NCI-H345 treated with DMSO at 0.1 percent for 48 hours (cell line): ENCODE measurements around the gene SBNO1.
"Not testable (repeated sequence)": the region's sequence is repeated elsewhere in the genome, so short reads cannot be mapped to it uniquely, and the experiment has no call there.

ENCODE experiments used
- DNase-seq: peaks from one replicate; lab custom pipeline; 2025; ENCODE audit not compliant: unreplicated experiment; lab: John Stamatoyannopoulos, UW

Gene SBNO1

DNA sequence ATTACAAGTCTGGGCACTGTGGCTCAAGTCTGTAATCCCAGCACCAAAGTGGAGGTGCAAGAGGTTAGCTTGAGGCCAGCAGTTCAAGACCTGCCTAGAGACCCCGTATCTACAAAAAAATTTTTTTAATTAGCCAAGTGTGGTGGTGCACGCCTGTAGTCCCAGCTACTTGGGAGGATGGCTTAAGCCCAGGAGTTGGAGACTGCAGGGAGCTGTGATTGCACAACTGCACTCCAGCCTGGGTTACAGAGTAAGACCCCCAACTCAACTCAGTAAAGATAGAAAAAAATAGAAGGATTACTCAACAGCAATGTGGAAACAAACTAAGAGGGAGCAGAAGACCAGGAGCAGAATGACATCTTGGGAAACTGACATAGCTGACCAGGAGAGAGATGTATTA lies 13.3 kb downstream of the SBNO1 start:
- DNase-seq, result no peak

DNA sequence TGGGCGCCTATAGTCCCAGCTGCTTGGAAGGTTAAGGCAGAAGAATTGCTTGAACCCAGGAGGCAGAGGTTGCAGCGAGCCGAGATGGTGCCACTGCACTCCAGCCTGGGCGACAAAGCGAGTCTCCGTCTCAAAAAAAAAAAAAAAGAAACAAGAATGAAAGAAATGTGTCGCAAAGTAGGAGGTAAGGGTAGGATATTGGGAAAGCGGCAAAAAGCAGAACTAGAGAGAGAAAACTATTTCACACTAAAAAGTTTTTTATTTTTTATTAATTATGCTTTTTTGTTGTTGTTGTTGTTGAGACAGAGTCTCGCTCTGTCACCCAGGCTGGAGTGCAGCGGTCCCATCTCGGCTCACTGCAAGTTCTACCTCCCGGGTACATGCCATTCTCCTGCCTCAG lies 17.7 kb downstream of the SBNO1 start:
- DNase-seq, result no peak

DNA sequence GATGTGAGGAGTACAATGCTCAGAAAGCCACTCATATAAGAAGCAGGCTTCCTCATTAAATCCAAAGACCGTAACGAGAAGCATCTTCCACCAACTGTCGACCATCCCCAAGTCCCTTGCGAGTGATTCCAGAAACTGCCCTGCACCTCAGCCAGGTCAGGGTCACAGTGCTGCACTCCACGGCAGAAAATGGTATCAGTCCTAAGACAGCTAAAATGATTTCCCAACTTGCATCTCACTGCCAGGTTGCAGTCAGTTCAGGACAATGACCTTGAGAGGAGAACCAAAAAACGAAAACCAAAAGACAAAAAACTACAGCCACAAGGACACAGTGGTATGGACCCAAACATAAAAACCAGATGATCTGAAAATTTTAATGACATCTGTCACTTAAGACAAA lies 20.6 kb downstream of the SBNO1 start:
- no peak for DNase-seq

DNA sequence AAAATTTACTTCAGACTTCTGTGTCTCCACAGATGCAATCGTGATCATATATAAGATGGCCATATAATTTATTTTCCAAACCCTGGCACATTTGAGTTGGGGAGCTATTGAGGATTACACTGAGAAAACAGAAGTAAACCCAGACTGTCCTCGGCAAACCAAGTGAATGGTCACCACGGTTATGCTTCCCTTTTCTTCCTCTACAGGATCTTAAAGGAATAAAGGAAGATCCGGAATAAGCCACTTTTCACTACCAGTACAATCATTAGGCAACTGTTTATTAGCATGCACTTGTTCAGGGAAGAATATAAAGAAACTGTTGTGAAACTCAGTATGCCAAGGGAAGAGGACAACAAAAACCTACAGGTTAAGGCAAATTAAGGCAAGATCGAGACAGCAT lies 27.6 kb downstream of the SBNO1 start:
- no peak for DNase-seq

DNA sequence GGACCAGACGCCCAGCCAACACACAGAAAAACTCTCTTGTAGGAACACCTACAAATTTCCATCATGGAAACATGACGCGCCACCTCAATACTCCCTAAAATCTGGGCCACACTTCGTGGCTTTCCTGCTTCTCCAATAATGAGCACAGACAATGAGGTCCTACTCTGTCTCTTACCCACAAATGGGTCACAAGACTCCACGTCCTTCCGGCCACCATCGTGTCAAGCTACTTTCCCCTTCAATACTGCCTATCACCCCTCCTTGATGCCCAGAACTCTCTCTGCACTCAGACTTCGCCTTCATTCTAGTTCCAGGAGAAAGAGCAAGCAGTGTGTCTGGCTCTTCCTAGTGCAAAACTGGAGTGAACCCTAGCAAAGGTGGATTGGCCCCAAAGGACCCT lies 28.1 kb downstream of the SBNO1 start:
- DNase-seq, result no peak

DNA sequence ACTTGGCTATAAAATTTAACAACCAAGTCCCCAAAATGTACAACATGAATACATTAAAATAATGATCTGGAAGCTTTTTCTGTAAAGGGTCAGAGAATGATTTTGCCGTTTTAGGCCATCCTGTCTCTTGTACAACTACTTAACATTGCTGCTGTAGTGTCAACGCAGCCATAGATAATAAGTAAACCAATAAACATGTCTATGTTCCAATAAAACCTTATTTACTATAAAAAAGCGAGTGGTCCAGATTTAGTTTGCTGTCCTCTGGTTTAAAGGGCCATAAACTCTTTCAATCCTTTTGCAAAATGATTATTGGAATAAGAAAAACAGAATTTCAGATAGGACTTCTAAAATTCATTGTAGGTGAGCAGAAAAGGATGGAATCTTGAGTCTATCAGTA lies 29.2 kb downstream of the SBNO1 start:
- no peak for DNase-seq

DNA sequence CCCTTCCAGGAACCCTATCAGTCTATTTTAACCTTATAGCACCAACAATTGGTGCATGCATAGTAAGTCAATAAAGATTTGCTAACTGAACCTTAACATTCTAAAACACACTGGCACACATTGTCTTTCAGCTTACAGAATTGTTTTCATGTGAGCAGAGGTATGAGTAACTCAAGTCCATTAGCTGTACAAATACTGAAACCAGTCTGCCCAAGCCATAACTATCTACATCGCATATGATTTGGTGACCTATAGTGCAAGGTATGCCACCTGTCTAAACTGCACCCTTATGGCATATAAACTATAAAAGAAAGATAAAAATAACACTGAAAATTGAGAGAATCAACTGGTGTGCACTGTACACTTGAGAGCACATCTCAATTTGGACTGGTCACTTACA lies 34.8 kb downstream of the SBNO1 start:
- DNase-seq, result no peak

DNA sequence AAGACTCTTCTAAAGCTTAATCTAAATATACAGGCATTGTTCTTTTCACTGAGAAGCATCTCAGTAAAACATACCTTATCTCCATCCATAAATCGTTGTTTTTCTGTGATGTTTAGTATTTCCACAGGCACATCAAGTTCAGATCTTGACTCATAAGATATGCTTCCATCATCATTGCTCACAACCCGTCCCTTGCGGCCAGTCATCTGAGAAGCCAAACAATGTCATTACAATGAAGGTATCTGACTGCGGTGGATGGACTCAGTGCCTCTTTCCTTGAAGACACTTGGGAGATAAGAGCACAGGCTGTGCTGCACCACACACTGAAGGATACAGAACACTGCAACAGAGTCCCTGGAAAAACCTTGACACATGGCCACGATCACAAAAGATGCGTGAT lies 44.8 kb downstream of the SBNO1 start:
- DNase-seq, result no peak

DNA sequence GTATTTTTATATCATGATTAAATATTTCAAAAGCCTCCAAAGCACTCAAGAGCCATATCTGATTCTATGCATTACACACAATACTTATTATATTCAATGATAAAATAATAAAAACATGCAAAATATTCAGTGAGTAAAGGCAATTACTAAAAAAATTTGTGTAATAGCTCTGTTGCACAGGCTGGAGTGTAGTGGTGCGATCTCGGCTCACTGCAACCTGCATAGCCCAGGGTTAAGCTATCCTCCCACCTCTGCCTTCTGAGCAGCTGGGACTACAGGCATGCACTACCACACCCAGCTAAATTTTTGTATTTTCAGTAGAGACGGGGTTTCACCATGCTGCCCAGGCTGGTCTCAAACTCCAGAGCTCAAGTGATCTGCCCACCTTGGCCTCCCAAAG lies 45.4 kb downstream of the SBNO1 start:
- no peak for DNase-seq

DNA sequence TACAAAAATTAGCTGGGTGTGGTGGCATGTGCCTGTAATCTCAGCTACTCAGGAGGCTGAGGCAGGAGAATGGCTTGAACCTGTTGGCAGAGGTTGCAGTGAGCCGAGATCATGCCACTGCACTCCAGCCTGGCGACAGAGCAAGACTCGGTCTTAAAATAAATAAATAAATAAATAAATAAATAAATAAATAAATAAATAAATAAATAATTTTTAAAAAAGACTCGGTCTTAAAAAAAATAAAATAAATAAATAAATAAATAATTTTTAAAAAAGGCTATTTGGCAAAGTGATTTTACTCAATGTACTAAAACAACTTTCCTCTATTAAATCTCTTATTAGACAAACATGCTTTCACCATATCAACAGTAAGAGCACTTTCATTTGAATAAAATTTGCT lies 51.6 kb downstream of the SBNO1 start:
- DNase-seq, result not testable (repeated sequence)

DNA sequence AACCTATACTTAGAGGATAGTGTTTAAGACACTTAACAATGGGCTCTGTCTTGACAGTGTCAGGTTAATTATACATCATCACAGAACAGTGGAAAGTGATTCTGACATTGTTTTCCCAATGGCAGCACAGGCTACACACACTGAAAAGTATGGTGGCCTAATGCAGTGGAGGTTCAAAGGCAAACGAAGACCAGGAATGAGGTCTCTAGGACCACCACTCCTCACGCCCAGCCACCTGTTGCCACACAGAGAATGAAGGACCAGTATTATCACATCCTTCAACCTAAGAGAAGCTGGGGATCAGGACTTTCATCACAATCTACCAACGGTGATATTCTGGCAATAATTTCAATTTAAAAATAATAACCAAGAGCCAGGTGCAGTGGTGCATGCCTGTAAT lies 58.4 kb downstream of the SBNO1 start:
- no peak for DNase-seq

DNA sequence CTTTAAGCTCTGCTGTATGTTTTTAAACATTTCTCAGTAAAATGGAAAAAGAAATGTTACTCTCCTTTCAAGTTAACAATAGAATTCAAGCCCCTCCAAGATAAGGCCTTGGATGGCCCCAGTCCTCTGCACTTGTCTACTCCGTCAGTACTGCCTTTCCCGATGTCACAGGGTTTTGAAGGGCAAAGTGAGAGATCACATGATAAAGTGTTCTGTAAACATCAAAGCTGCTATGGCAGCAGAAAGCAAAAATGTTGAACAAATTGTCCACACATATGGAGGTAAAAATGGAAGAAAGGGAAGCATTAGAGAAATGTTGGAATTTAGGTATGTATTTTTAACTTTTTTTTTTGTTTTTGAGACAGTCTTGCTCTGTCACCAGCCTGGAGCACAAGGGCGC lies 59.5 kb downstream of the SBNO1 start:
- DNase-seq, result no peak

DNA sequence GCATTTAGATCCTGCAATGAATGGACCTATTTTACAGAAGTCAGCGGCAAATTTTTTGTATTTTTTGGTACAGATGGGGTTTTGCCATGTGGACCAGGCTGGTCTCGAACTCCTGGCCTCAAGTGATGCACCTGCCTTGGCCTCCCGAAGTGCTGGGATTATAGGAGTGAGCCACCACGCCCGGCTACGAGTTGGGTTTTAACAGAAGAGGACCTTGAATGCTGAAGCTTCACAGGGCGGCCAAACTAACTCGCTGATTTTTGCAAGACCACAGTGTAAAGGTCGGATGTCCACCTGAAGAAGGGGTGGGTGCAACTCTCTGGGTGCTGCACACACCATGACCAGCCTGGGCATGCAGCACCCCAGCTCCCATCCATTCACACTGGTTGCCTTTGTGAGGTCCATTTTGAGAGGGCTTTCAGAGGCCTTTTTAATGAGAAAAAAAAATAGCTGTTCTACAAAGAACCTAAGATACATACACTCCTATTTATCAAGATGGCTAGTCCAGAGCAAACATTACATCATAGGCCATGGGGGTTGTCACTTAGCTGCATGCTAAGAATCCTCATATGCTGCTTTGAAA lies 71.4 kb downstream of the SBNO1 start:
- no peak for DNase-seq

DNA sequence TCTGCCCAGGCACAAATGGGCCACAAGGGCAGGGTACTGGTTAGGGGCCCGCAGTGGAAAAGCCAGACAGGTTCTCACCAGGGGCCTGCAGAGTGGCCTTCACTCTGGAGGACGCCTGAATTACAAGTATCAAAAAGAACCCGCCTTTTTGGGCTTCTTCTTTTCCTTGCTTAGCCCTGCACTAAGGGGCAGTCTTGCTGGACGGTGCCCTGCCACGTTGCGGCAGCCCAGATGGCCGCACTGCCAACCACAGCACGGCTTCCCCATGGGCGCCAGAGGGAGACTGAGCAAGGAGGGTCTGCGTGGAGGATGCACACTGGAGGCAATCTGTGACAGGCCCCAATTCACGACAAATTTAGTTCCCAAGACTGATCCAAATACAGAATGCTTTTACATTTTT lies 74.7 kb downstream of the SBNO1 start:
- no peak for DNase-seq

DNA sequence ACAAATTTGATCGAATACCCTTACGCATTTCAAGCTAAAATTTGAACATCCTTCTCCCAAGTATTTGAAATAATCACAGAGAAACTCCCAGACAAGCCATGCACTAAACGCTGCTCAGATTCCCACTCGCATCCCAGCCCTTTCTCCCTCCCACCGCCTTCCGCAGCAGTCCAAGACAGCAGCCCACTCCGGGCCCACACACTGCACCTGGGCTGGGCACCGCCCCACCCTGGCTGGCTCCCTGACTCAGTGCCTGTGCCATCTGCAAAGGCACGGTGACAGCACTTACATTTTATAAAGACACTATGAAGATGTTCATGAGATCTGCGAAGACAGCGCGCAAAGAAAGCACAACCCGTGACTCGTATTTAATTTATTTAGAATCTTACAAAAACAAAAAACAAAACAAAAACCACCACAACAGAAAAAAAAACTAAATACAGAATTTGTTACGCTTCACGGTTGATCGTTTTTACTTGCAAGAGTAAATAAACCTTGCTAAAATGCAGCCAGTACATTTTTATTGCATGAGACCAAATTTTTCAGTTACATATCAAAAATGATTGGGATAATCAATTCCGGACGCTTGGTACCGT lies 75.8 kb downstream of the SBNO1 start:
- DNase-seq, result no peak

DNA sequence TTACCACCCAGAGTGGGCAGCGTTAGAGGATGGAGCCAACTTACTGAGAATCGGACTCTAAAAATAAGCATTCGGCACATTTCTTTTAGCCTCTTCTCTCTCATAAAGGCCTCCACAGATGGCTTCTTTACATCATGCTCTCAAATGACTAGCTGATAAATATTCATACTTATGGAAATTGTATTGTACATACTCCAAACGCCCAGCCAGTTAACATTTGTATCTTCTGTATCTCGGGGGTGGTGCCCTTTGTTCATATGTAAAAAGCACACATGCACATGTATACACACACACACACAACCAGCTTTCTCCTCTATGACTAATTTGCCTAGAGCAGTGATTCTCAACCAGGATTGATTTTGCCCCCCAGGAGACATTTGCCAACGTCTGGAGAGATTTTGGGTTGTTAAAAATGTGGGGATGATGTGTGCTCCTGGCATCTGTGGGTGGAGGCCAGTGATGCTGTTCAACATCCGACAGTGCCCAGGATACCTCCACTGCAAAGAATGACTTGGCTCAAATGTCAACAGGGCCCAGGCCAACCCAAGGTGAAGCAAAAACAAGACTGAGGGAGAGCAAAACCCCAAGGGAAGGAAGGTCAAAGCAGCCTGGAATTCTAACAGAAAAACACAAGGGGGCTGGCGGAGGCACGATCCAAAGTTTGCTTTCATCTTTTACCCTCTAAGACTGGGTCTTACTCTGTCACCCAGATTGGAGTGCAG lies 77.8 kb downstream of the SBNO1 start:
- no peak for DNase-seq

DNA sequence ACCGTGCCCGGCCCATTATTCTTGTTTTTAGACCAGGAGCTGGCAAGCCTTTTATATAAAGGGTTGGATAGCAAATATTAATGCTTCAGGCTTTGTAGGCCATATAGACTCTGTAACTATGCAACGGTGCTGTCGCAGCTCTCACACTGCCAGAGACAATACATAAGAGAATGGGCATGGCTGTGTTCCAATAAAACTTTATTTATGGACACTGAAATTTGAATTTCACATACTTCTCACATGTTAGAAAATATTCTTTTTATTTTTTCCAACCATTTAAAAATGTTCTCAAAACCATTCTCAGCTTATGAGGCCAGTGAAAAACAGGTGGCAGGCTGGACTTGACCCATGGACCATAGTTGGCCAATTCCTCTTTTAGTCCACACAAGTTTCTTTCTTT lies 80.0 kb downstream of the SBNO1 start:
- no peak for DNase-seq

DNA sequence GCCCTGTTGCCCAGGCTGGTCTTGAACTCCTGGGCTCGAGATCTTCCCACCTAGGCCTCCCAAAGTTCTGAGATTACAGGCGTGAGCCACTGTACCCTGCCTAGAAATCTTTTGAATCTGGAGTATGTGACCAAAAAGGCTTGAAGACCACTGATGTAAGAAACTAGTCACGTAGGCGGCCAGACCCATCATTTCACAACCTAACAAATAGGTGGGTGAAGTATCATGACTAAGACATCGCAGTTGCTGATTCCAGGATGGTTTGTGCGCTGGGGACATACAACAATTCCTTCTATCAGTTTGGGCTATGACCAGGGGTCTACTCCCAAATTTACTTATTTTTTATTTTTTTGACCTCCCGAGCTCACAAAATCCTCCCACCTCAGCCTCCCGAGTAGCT lies 81.2 kb downstream of the SBNO1 start:
- DNase-seq, result no peak

DNA sequence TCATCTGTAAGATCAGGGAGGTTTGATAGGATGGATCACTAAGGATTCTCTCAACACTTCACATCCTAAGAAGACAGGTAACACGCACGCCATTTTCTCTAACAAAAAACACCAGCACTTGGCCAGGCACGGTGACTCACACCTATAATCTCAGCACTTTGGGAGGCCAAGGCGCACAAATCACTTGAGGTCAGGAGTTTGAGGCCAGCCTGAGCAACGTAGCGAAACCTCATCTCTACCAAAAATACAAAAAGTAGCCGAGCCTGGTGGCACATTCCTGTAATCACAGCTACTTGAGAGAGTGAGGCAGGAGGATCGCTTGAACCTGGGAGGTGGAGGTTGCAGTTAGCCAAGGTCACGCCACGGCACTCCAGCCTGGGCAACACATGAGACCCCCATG lies 82.5 kb downstream of the SBNO1 start:
- no peak for DNase-seq

DNA sequence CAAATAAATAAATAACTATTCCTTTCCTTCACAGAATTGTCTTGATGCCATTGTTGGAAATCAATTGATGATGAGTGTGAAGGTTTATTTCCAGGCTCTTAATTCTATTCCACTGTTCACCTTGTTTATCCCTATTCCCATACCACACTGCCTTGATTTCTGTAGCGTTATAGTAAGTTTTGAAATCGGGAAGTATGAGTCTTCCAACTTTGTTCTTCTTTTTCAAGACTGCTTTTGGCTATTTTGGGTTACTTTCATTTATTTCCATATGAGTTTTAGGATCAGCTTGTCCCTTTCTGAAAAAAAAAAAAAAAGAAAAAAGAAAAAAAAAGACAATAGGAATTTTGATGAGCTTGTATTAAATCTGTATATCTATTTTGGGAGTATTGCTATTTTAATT lies 83.7 kb downstream of the SBNO1 start:
- DNase-seq, result no peak

DNA sequence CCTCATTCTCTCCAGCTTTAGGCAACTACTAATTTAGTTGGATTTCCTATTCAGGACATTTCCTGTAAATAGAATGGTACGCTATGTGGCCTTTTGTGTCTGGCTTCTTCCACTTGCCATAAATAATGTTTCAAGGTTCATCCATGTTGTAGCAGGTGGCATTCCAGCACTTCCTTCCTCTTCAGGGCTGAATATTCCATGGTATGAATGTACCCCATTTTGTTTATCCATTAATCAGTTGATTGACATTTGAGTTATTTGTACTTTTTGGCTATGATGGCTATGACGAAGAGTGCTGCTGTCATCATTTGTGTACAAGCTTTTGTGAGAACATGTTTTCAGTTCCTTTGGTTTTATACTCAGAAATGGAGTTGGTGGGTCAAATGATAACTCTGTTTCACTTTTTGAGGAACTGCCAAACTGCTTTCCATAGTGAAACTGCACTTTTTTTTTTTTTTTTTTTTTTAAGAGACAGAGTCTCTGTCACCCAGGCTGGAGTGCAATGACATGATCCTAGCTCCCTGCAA lies 86.5 kb downstream of the SBNO1 start:
- no peak for DNase-seq

DNA sequence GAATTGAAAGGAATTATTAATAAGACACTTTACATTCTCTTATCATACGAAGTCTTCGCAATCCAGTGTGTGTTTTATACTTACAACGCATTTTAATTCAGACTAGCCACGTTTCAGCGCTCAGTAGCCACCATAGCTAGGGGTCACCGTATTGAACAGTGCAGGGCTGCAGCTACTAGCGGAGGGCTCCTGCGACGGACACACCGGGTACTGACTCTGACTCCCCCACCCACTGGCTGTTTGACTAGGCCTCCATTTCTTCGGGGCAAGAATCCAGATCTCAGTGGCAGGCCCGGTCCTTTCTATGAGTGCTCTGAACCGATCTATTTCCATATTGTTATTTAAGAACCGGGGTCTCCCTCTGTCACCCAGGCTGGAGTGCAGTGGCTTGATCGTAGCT lies 91.5 kb downstream of the SBNO1 start:
- DNase-seq, result no peak
